Measurements from ENCODE around the gene KDELR3.

KDELR3 gene

GRCh38 chr22:38440747-38441350, 27.0 kb upstream of the KDELR3 start:
- DNase-seq = no peak

- no peak for DNase-seq
Measured at GRCh38 chr22:38441620-38442287, 26.1 kb upstream of the KDELR3 start.

- no peak for DNase-seq
Measured at GRCh38 chr22:38442967-38443627, 24.8 kb upstream of the KDELR3 start.

GRCh38 chr22:38443628-38444521, 24.0 kb upstream of the KDELR3 start:
- DNase-seq = no peak

- no peak for DNase-seq
Measured at GRCh38 chr22:38444783-38445182, 23.1 kb upstream of the KDELR3 start.

GRCh38 chr22:38446018-38446601, 21.8 kb upstream of the KDELR3 start:
- DNase-seq = no peak

GRCh38 chr22:38448945-38449745, 18.8 kb upstream of the KDELR3 start:
- DNase-seq = no peak

- DNase-seq = no peak
Measured at GRCh38 chr22:38449776-38450175, 18.1 kb upstream of the KDELR3 start.

GRCh38 chr22:38450234-38450797, 17.6 kb upstream of the KDELR3 start:
- DNase-seq = no peak

GRCh38 chr22:38451404-38451803, 16.5 kb upstream of the KDELR3 start:
- no peak for DNase-seq

GRCh38 chr22:38451864-38452263, 16.0 kb upstream of the KDELR3 start:
- no peak for DNase-seq

- no peak for DNase-seq
Measured at GRCh38 chr22:38452373-38453065, 15.4 kb upstream of the KDELR3 start.

GRCh38 chr22:38453066-38453672, 14.7 kb upstream of the KDELR3 start:
- DNase-seq = no peak

- no peak for DNase-seq
Measured at GRCh38 chr22:38453996-38454352, 13.9 kb upstream of the KDELR3 start.

GRCh38 chr22:38454353-38455075, 13.4 kb upstream of the KDELR3 start:
- DNase-seq = no peak

- DNase-seq = no peak
Measured at GRCh38 chr22:38455076-38455529, 12.8 kb upstream of the KDELR3 start, which contains the start of gene KCNJ4. TSS of gene KCNJ4 (minus strand) at chr22:38455199. CDS start at chr22:38428132, 27,067 bp downstream.

GRCh38 chr22:38455530-38456271, 12.2 kb upstream of the KDELR3 start:
- no peak for DNase-seq

- DNase-seq = no peak
Measured at GRCh38 chr22:38456272-38456835, 11.5 kb upstream of the KDELR3 start.
